A673 (cell line): Measurements from ENCODE around the gene VASH1.

ENCODE experiments used
- EZH2 ChIP-seq: fragments of 200-600 bp; sonication (generic); IDR thresholded peaks from 2 replicates; pipeline ENCODE4 v1.6.1; 2017; ENCODE audit warnings: borderline replicate concordance, low read depth, mild to moderate bottlenecking, mixed read lengths, antibody characterized with exemption, low read length; ENCODE audit not compliant: poor library complexity, severe bottlenecking
- TF ChIP-seq, protein P1 (sequence below): fragments of 300-800, 200-600 bp; sonication (generic); conservative IDR thresholded peaks from 2 replicates; pipeline ENCODE4 v1.5.1; 2017; ENCODE audit warnings: low read depth, mild to moderate bottlenecking, antibody characterized with exemption, low read length, moderate library complexity, mixed read lengths

DNA sequence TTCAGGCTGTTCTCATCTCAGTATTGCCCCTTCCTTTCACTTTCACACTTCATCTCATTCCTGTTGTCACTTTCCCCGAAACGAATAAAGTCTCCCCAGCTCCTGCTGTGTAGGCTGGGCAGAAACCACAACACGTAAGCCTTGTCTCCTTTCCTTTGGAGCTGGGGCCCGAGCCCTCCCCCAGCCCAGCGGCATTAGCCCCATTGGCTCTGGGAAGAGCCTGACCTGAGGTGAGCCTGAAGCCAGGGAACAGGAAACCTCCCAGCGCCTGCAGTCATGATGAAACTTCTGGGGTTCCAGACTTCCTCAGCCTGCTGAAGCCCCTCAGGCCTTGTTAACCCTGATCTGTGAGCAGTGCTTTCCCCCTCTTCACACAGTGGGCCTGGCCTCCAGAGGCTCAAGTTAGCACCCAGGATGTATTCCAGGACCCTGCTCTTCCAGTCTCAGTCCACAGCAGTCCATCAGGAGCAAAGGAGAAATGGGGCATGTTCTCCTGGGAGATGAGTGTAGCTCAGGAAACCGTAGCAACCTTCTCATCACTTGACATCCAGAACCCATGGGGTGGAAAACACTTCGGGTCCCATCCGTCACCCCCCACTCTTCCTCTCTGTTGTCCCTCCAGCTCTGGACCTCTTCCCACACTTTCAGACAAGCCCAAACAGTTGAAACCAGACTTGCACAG, 21.8 kb downstream of the VASH1 start:
- TF ChIP-seq, protein P1, sequence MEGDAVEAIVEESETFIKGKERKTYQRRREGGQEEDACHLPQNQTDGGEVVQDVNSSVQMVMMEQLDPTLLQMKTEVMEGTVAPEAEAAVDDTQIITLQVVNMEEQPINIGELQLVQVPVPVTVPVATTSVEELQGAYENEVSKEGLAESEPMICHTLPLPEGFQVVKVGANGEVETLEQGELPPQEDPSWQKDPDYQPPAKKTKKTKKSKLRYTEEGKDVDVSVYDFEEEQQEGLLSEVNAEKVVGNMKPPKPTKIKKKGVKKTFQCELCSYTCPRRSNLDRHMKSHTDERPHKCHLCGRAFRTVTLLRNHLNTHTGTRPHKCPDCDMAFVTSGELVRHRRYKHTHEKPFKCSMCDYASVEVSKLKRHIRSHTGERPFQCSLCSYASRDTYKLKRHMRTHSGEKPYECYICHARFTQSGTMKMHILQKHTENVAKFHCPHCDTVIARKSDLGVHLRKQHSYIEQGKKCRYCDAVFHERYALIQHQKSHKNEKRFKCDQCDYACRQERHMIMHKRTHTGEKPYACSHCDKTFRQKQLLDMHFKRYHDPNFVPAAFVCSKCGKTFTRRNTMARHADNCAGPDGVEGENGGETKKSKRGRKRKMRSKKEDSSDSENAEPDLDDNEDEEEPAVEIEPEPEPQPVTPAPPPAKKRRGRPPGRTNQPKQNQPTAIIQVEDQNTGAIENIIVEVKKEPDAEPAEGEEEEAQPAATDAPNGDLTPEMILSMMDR: no peak
- no peak for TF ChIP-seq EZH2
